PC-3 (cell line): ENCODE data around the gene SLC7A1.

Experiments used
- CTCF ChIP-seq: fragments of 300-600 bp; sonication (generic); conservative IDR thresholded peaks from 2 replicates; pipeline ENCODE4 v1.5.1; 2017; ENCODE audit warnings: antibody characterized with exemption, low read depth, mild to moderate bottlenecking, low read length
- EZH2 ChIP-seq: fragments of 300-600 bp; sonication (generic); IDR thresholded peaks from one replicate; pipeline ENCODE4 v1.6.1; 2017; ENCODE audit warnings: antibody characterized with exemption, mild to moderate bottlenecking, low read length; ENCODE audit not compliant: unreplicated experiment
- EZH2phosphoT487 ChIP-seq: fragments of 300-600 bp; sonication (generic); IDR thresholded peaks from 2 replicates; pipeline ENCODE4 v1.6.1; 2018; ENCODE audit warnings: mild to moderate bottlenecking, antibody characterized with exemption, low read length, borderline replicate concordance

DNA sequence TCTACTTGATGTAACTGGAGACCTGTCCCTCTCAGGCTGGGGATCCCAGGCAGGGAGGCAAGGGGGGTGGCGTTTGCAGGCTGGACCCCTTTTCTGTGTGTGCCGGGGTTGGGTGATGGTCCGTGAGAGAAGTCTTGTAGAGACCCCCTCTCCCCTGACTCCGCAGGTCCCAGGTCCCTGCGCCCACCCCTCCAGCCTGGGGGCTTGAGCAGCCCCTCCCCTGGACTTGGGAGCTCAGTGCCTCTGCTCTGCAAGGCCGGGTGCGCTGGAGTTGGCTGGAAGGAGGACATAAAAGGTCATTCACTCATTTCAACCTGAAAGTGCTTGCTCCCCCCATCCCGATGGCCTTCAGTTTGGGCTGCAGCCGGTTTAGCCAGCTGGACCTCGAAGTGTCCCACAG is 89.5 kb downstream of the SLC7A1 start:
- TF ChIP-seq EZH2phosphoT487, result no peak
- no peak for TF ChIP-seq EZH2
- TF ChIP-seq CTCF, result no peak
